ENCODE measurements around the gene ZNF845. TPM values are rescaled to one million over a fixed set of nuclear protein-coding genes. Genes with fewer than 3 reads are reported as not detected.

ZNF845 gene
- total RNA-seq, 2 experiments from 2014 or later = 7.5 to 8.0 TPM

GRCh38 chr19:53365899-53366493, 32.4 kb downstream of the ZNF845 start:
- ATAC-seq (ENCODE audit: poor library complexity) (peak; percentile 27), DNase-seq (peak in 7 of 14 experiments; percentile 10 to 71 (median 25))
- H3K27ac ChIP-seq (ENCODE audit: low read depth in 1 of 2, low read length in 2 of 2) = peak overlapping the region; percentile 74 to 77
- intact Hi-C loops (cut with DNase I, micrococcal nuclease) = loop anchor here (1.0 to 10.0 kb wide), 12 partner anchors 29 to 401 kb away; partner anchors contain the start of genes ZNF765 (in 2 of the 2), ZNF845 (in 2 of the 2), VN1R2 (in 1 of the 2) and ZNF160 (in 1 of the 2)
- Mint-ChIP-seq H3K27me3 (no peaks in the 10 kb centered on the region), H3K36me3 (ENCODE audit: low read depth) (peaks cover 43% of the 10 kb centered on the region), H3K4me1 (ENCODE audit: low read depth) (peaks cover 32% of the 10 kb centered on the region), H3K27ac (peak overlapping the region; percentile 91), H3K4me3 (peak overlapping the region; percentile 96), H3K9me3 (no peaks in the 10 kb centered on the region)
- peaks cover 0 to 20% of the 10 kb centered on the region in 2 experiments for H3K9me3 ChIP-seq (ENCODE audit: control insufficient read depth in 1 of 2, insufficient read depth in 1 of 2, low read length in 2 of 2)
- no peak for TF ChIP-seq CTCF (IDR thresholded peaks at IDR 0.05)
- ChIA-PET CTCF (interaction anchor here (1.1 kb wide), 1 partner anchor 120 kb away, joined by 3 read pairs; no protein-coding TSS in a partner anchor), POLR2A (interaction anchor here (0.6 to 1.7 kb wide), 3 partner anchors 33 to 1662 kb away, joined by 3 to 5 read pairs (median 5); no protein-coding TSS in a partner anchor)
- no peaks in the 10 kb centered on the region for H3K27me3 ChIP-seq (ENCODE audit: control insufficient read depth in 1 of 2, insufficient read depth in 2 of 2, low read length in 2 of 2)
- H3K4me3 ChIP-seq (ENCODE audit: low read length) = peak overlapping the region; percentile 74
- no peaks in the 10 kb centered on the region for H3K36me3 ChIP-seq (ENCODE audit: insufficient read depth, low read length)
- peaks cover 19% of the 10 kb centered on the region for H3K4me1 ChIP-seq (ENCODE audit: insufficient read depth, low read length)

GRCh38 chr19:53372196-53372595, 38.6 kb downstream of the ZNF845 start:
- H3K27ac ChIP-seq (ENCODE audit: low read depth in 1 of 2, low read length in 2 of 2) = no peak overlapping the region
- ChIA-PET POLR2A (no interaction called here), CTCF (no interaction called here)
- peaks cover 32% of the 10 kb centered on the region for H3K36me3 ChIP-seq (ENCODE audit: insufficient read depth, low read length)
- no peak for TF ChIP-seq CTCF (IDR thresholded peaks at IDR 0.05)
- no peaks in the 10 kb centered on the region for H3K9me3 Mint-ChIP-seq
- H3K27me3 ChIP-seq (ENCODE audit: control insufficient read depth in 1 of 2, insufficient read depth in 2 of 2, low read length in 2 of 2) = no peaks in the 10 kb centered on the region
- H3K27ac Mint-ChIP-seq = no peak overlapping the region
- H3K4me1 Mint-ChIP-seq (ENCODE audit: low read depth) = peaks cover 11% of the 10 kb centered on the region
- H3K4me3 ChIP-seq (ENCODE audit: low read length) = no peak overlapping the region
- H3K4me3 Mint-ChIP-seq = no peak overlapping the region
- intact Hi-C loops (cut with DNase I, micrococcal nuclease) = no loop called here
- DNase-seq (no peak), ATAC-seq (ENCODE audit: poor library complexity) (no peak)
- H3K4me1 ChIP-seq (ENCODE audit: insufficient read depth, low read length) = no peaks in the 10 kb centered on the region
- peaks cover 15 to 33% of the 10 kb centered on the region in 2 experiments for H3K9me3 ChIP-seq (ENCODE audit: control insufficient read depth in 1 of 2, insufficient read depth in 1 of 2, low read length in 2 of 2)
- no peaks in the 10 kb centered on the region for H3K27me3 Mint-ChIP-seq
- H3K36me3 Mint-ChIP-seq (ENCODE audit: low read depth) = peaks cover 88% of the 10 kb centered on the region

GRCh38 chr19:53374288-53374687, 40.7 kb downstream of the ZNF845 start:
- Mint-ChIP-seq H3K9me3 (peaks cover 3% of the 10 kb centered on the region), H3K36me3 (ENCODE audit: low read depth) (peaks cover 91% of the 10 kb centered on the region), H3K4me1 (ENCODE audit: low read depth) (no peaks in the 10 kb centered on the region), H3K4me3 (no peak overlapping the region), H3K27me3 (no peaks in the 10 kb centered on the region), H3K27ac (no peak overlapping the region)
- Histone ChIP-seq H3K9me3 (ENCODE audit: control insufficient read depth in 1 of 2, insufficient read depth in 1 of 2, low read length in 2 of 2) (peaks cover 33 to 51% of the 10 kb centered on the region in 2 experiments), H3K4me1 (ENCODE audit: insufficient read depth, low read length) (no peaks in the 10 kb centered on the region), H3K27me3 (ENCODE audit: control insufficient read depth in 1 of 2, insufficient read depth in 2 of 2, low read length in 2 of 2) (no peaks in the 10 kb centered on the region), H3K27ac (ENCODE audit: low read depth in 1 of 2, low read length in 2 of 2) (no peak overlapping the region), H3K36me3 (ENCODE audit: insufficient read depth, low read length) (peaks cover 52% of the 10 kb centered on the region), H3K4me3 (ENCODE audit: low read length) (no peak overlapping the region)
- ChIA-PET CTCF (no interaction called here), POLR2A (no interaction called here)
- no peak for TF ChIP-seq CTCF (IDR thresholded peaks at IDR 0.05)
- intact Hi-C loops (cut with DNase I, micrococcal nuclease) = no loop called here
- ATAC-seq (ENCODE audit: poor library complexity) = no peak
- DNase-seq = no peak
